ENCODE results near the gene IKBKE.

Gene IKBKE

DNA sequence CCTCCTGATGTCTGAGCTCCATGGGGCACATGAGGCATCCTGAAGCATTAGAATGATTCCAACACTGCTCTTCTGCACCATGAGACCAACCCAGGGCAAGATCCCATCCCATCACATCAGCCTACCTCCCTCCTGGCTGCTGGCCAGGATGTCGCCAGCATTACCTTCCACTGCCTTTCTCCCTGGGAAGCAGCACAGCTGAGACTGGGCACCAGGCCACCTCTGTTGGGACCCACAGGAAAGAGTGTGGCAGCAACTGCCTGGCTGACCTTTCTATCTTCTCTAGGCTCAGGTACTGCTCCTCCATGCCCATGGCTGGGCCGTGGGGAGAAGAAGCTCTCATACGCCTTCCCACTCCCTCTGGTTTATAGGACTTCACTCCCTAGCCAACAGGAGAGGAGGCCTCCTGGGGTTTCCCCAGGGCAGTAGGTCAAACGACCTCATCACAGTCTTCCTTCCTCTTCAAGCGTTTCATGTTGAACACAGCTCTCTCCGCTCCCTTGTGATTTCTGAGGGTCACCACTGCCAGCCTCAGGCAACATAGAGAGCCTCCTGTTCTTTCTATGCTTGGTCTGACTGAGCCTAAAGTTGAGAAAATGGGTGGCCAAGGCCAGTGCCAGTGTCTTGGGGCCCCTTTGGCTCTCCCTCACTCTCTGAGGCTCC lies 26.0 kb downstream of the IKBKE start:
- peak in 1 of 14 donors; percentile 31 for DNase-seq

DNA sequence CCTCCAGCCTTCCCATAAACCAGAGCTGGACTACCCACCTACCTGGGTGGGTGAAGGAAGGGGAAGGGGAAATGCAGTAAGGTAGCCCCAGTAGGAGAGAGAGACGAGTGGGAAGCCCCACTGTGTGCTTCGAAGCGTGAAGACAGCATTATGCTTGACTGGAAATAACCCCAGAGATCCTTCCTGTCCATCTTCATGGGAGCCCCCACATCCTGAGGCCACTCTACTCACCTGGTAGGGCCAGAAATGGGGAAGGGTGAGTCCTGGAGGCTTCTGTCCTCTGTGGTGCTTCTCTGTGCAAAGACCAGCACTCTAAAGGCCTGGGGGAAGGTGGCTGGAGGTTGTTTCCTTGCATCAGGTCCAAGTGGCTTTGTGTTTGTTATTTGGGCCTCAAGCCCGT lies 27.1 kb downstream of the IKBKE start:
- no peak for DNase-seq

GRCh38 chr1:206497774-206498173 lies 27.5 kb downstream of the IKBKE start:
- DNase-seq = no peak

GRCh38 chr1:206498685-206499084 lies 28.4 kb downstream of the IKBKE start:
- no peak for DNase-seq

DNA sequence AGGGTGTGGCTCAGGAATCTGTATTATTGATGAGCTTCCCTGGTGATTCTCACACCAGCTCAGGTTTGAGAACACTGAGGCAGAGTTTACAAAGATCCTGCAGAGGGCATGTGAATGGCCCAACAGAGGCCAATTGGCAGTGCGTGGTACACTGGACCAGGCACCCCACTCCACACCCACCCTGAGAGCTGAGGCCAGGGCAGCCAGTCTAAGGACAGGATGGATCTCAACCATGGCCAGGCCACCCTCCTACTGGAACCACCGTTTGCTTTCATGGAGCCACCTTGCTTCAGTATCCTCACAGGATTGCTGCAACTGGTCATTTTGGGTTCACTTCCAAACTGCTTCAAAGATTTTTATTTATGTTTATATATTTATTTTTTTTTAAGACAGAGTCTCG lies 29.8 kb downstream of the IKBKE start:
- DNase-seq = no peak

DNA sequence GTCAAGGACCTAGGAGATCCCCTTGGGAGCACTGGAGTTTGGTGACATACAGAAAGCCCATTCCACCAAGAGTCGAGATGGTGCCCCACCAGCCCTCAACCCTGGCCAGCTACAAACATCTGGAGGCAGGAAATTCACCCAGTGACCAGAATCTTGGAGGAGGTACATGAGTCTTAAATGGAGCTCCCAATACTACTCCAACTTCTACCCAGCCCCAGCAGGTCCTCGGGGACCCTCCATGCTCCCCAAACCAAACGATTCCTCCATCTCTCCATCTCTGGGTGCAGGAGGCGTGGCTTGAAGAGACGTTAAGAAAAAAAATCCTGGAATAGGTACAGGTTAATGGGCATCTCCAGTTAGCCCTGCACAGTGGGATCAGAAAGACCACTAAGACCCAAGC lies 31.6 kb downstream of the IKBKE start:
- no peak for DNase-seq

GRCh38 chr1:206502403-206502802 lies 32.1 kb downstream of the IKBKE start:
- no peak for DNase-seq

- DNase-seq = no peak
Observed at GRCh38 chr1:206502812-206503211, 32.5 kb downstream of the IKBKE start.

GRCh38 chr1:206503591-206504362 lies 33.5 kb downstream of the IKBKE start:
- peak in 2 of 14 donors; percentile 14 to 37 for DNase-seq

DNA sequence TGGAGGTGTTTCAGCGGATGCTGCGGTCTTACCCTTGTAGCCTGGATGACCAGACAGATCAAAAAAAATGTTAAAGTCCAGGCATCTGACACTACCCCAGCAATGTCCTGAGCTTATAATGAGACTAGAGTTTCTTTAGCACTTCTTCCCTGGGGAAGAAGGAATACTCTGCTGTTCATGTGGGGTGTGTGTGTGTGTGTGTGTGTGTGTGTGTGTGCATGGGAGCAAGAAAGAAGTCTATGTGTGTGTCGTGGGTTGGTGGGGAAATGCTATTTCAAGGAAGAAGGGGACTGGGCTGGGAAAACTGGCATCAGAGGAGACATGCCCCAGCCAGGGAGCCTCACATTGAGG lies 34.1 kb downstream of the IKBKE start:
- no peak for DNase-seq

GRCh38 chr1:206505702-206506355 lies 35.6 kb downstream of the IKBKE start:
- no peak for DNase-seq

- DNase-seq = no peak
Observed at GRCh38 chr1:206506405-206507283, 36.4 kb downstream of the IKBKE start.

GRCh38 chr1:206507284-206508129 lies 37.2 kb downstream of the IKBKE start, which contains the start of gene RASSF5:
TSS of gene RASSF5 (plus strand) at chr1:206507531. CDS start at chr1:206507603, 72 bp downstream.
- peak in 9 of 14 donors; percentile 4 to 38 (median 20) for DNase-seq

- DNase-seq = no peak
Observed at GRCh38 chr1:206508130-206508889, 38.0 kb downstream of the IKBKE start.

GRCh38 chr1:206508956-206509355 lies 38.7 kb downstream of the IKBKE start:
- DNase-seq = no peak

- DNase-seq = no peak
Observed at GRCh38 chr1:206509612-206510257, 39.5 kb downstream of the IKBKE start.

GRCh38 chr1:206510371-206510770 lies 40.1 kb downstream of the IKBKE start:
- no peak for DNase-seq

DNA sequence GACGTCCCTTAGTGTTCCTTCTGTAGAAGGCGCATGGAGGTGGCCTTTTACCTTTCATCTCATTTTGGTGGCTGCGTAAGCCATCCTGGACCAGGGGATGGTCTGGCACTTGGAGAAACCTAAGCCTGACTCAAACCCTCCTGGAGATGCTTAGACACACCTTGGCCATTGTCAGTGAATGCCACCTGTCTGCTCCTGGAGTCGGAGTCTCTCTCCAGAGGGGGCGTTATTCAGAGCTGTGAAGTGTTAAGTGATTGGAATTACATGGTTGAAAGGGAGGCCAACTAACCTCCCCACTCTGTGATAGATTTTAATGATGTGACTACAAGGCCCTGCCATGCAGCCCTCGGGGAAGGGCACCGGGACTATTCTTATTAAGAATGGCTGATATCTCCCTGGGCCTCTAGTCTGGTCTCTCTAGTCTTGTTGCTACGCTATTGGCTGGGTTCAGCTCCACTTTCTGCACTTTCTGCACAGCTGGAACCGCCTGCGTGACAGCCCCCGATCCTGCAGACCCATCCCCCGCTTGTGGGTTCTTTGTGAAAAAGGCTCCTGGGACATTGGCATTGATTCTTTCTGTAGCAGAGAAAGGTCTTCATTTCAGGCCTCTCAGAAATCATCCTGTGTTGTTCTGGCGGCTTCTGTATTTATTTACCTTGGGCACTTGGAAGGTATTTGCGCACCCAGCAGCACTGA lies 41.2 kb downstream of the IKBKE start:
- no peak for DNase-seq

DNA sequence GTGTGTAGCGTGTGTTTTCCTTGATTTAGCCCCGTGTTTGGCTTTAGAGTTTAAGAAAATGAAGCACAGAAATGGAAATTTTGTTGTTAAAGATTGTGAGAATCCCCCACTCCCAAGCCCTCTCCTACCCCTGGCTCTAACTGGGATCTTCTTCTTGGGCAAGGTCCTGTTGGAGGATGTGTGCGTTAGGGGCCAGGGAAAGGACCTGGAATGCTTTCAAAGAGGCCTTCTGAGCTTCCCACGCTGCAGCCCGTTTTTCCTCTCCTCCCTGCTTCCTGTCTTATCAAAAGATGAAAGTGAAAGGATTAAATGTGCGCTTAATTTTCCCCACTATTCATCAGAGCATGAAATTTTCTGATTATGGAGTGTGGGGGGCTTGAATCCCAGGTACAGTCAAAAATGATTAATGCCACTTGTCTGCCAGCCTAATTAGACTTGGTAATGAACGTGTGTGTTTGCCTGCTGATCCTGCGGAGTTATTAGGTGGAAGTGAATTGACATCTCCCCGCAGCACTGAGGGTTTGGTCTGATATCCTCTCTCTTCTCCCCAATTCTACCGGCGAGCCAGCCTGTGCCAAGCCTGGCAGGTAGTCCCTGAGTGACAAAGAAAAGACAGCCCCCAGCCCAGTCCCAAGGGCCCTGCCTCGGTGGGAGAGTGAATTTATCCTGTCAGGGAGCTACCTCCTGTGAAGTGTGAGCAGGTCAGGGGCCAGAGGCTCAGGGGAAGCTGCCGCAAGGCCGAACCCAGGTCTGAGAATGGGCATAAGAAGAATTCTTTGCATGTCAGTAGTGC lies 42.0 kb downstream of the IKBKE start:
- no peak for DNase-seq

Measured in C1 segment of cervical spinal cord (tissue), 14 donors.